Mammary epithelial cell (primary cell): ENCODE measurements around the gene PRSS36.

Experiments used
- CTCF ChIP-seq, 2 donors: IDR thresholded peaks in 1 of 2; conservative IDR thresholded peaks in 1 of 2; 2 replicates each; pipeline ENCODE4 v1.5.1; 2011 to 2012; ENCODE audit warnings: inconsistent platforms in 2 of 2, low read length in 2 of 2, mild to moderate bottlenecking in 2 of 2, control low read depth in 1 of 2, low read depth in 1 of 2; ENCODE audit not compliant: insufficient read depth in 1 of 2; ENCODE audit errors: extremely low read depth in 1 of 2
- EZH2 ChIP-seq: IDR thresholded peaks from 2 replicates; pipeline ENCODE4 v1.6.1; 2012; ENCODE audit warnings: low read length, inconsistent platforms, borderline replicate concordance

GRCh38 chr16:31179747-31180459, 30.0 kb upstream of the PRSS36 start, which contains the start of gene FUS:
- TF ChIP-seq CTCF (conservative IDR thresholded peaks at IDR 0.05 in 1 of 2, IDR thresholded peaks at IDR 0.05 in 1 of 2; ENCODE audit: extremely low read depth in 1 of 2, insufficient read depth in 1 of 2, low read depth in 1 of 2, low read length in 2 of 2) (no peak), EZH2 (no peak)
